OCI-M2 (cell line): ENCODE measurements around the gene TRPV4.

Experiments used
- DNase-seq: peaks from one replicate; lab custom pipeline; 2025; ENCODE audit not compliant: unreplicated experiment; lab: John Stamatoyannopoulos, UW

TRPV4 gene

GRCh38 chr12:109764776-109765445, 68.3 kb downstream of the TRPV4 start:
- no peak for DNase-seq

DNA sequence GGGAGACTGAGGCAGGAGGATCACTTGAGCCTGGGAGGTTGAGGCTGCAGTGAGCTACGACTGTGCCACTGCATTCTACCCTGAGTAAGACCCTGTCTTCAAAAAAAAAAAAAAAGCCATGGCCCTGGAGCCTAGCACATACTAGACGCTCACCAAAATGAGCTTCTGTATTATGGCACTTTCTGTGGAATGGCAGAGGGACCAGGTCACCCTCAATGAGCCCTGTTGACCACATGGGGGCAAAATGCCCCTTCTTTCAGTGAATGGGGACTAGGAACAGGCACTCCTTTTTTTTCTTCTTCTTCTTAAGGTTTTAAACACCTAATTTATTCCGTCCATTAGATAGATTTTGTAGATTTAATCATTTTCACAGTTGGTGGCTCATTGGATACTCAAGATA, 69.1 kb downstream of the TRPV4 start:
- no peak for DNase-seq

GRCh38 chr12:109763201-109763841, 69.9 kb downstream of the TRPV4 start:
- no peak for DNase-seq

DNA sequence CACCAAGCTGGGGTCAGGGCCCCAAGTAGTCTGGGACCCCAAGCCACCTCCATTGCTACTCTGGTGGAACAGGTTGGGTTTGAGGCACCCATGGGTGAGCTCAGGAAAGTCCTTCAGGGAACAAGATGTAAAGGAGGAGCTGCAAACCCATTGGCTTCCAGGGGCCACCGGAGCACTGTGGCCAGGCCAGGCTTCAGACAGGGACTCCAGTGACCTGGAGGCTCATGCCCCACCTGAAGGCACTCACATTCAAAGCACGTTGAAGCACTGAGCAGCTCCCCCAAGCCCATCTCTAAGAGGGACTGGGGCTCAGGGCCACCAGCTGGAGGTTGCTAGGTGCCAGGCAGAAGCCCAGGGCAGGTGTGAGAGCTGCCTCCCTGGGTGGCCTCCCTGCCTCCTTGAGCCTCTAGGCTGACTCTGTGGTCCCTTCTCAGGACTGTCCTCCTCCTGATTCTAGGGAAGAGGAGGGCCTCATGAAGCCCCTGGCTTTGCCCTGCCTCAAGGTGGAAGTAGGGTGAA, 70.5 kb downstream of the TRPV4 start:
- DNase-seq = no peak

- no peak for DNase-seq
Measured at GRCh38 chr12:109762071-109762672, 71.0 kb downstream of the TRPV4 start.

DNA sequence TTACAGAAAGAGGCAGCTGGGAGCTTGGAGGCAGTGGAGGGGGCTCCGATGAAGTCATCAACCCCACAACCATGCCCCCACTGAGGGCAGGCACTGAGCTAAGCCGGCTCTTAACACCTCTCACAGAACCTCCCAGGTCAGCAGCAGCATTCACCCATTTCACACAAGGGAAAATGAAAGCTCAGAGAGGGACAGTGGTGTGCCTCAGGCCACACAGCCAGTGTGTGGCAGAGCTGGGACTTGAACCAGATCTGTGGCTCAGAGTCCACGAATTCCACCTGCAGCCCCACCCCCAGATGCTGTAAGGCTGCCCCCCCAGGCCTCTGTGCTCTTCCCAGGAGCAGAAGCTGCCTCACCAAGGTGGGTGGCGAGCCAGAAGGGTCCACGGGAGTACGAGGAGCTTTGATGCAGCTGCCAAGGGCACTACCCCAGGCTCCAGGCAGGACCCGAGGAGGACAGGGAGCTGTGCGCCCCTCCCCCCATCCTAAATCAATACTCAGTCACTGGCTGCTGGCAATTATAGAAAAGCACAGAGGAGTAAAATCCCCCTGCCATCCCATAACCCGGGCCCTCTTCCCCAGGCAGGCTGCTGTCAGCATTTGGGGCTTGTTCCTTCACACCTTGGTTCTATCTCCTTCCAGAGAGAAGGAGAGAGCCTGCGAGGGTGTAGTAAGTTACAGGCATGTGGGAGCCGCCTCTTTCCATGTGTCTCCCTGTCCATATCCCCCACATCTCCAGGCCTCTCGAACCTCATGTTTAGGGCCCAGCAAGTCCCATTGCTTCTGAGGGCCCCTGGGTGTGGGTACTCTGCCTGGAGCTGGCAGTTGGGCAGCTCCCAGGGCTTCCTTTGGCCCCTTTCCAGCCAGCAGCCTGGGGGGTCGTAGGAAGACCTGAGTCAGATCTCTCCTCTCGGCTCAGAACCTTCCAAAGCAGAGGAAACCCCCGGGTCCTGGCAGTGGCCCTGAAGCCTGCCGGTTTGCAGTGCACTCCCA, 72.0 kb downstream of the TRPV4 start:
- DNase-seq = no peak

DNA sequence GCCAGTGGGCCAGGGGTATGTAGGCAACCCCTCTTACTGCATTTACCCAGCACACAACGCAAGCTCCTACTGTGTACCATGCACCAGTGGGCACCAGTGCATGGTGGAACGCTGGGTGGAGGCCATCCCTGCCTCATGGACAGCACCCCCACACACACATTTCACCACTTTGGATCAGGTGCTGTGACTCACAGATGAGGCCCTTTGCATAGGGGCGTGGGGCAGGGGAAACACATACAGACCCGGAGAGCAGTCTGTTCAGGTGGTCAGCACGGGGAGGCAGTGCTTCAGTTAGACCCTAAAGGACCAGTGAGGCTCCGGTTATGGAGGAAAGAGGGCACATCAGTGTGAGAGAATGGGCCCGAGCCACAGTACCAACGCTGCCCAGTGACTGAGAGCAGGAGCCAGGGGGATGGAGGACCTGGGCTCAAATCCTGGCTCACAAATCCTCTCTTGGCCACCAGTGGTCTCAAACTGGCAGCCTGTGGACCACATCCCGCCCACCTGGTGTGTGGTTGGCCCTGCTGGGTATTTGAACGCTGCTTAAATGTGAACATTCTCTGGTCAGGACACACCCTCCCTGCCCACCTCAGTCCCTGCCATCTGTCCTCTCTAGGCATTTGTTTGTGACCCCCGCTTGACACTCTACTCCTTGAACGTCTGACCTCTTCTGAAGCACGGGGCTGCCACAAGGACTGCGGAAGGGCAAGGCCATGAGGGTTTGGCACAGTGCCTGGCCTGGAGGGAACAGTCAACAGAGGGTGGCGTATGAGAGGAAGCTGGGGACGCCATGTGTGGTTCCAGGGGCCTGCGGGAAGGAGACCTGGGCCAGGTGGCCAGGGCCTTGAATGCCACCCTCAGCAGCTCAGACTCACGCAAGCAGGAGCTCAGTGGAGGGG, 72.9 kb downstream of the TRPV4 start:
- DNase-seq = no peak

- no peak for DNase-seq
Measured at GRCh38 chr12:109759595-109759994, 73.6 kb downstream of the TRPV4 start.

DNA sequence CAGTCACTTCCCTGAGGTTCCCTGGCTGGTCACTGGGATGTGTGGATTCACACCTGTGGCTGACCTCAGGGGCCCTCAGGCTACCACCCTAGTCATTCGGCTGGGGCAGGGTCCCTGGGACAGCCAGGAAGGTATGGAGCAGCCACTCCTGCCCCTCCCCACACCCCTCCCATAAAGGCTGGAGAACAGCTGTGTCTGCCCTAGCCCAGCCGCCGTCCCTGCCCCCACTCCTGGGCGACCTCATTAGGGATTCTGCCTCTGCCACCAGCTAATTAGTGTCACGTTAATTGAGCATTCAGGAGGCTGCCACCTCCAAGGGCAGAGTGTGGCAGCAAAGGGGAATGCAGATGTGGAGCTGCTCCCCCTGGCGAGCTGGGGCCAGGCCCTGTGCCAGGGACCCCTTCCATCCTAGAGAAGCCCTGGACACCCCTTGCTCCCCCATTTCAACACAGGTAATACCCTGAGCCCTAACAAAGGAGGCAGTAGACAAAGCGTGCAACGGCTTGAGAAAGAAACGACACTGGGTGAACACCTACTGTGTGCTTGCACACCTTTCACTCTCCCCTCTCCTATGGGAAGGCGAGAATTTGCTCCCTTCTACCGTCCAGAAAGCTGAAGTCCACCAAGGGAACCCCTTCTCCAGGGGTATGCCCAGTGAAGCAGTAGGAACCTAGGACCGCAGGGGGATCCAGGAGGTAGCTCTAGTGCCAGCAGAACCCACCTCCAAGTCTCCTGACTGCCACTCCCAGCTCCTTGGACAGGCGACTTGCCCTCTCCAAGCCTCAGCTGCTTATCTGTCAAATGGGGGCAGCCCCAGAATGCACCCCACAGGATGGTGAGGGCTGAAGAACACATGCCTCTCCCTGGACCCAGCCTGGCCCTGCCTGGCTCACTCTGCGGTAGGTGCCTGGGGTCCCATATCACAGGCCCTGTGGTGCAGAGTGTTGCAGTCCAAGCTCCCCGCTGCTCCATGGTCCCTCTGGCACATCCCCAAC, 74.5 kb downstream of the TRPV4 start:
- DNase-seq = no peak

GRCh38 chr12:109757671-109758265, 75.4 kb downstream of the TRPV4 start:
- DNase-seq = no peak

DNA sequence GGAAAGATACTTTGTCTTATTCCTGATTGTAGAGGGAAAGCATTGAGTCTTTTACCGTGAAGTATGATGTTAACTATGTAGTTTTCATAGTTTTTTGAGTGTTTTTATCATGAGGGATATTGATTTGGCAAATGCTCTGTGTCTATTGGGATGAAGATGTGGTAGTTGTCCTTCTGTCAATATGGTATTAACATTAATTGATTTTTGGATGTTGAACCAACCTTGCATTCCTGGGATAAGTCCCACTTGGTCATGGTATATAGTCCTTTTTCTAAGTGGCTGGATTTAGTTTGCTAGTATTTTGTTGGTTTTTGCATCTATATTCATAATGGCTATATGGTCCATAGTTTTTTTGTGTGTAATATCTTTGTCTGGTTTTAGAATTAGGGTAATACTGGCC, 76.7 kb downstream of the TRPV4 start:
- DNase-seq = no peak

GRCh38 chr12:109753959-109754358, 79.2 kb downstream of the TRPV4 start:
- DNase-seq = no peak

- no peak for DNase-seq
Measured at GRCh38 chr12:109753054-109753401, 80.2 kb downstream of the TRPV4 start.

- no peak for DNase-seq
Measured at GRCh38 chr12:109752117-109753053, 80.8 kb downstream of the TRPV4 start.

GRCh38 chr12:109744986-109745942, 87.9 kb downstream of the TRPV4 start:
- no peak for DNase-seq

- no peak for DNase-seq
Measured at GRCh38 chr12:109744026-109744425, 89.2 kb downstream of the TRPV4 start.
